Bronchus fibroblast of lung (primary cell): ENCODE data around the gene WDR20. TPM values are rescaled to one million over a fixed set of nuclear protein-coding genes. Genes with fewer than 3 reads are reported as not detected.

Source experiments
- total RNA-seq: library from RNA; depleted of rRNA; stranded (reverse); fragments of >200 nt; gene quantifications from 2 replicates; pipeline ENCODE4 v1.2.3, GENCODE V29; 2015

Gene WDR20
- 13.7 and 15.1 TPM in 2 replicates for total RNA-seq

DNA sequence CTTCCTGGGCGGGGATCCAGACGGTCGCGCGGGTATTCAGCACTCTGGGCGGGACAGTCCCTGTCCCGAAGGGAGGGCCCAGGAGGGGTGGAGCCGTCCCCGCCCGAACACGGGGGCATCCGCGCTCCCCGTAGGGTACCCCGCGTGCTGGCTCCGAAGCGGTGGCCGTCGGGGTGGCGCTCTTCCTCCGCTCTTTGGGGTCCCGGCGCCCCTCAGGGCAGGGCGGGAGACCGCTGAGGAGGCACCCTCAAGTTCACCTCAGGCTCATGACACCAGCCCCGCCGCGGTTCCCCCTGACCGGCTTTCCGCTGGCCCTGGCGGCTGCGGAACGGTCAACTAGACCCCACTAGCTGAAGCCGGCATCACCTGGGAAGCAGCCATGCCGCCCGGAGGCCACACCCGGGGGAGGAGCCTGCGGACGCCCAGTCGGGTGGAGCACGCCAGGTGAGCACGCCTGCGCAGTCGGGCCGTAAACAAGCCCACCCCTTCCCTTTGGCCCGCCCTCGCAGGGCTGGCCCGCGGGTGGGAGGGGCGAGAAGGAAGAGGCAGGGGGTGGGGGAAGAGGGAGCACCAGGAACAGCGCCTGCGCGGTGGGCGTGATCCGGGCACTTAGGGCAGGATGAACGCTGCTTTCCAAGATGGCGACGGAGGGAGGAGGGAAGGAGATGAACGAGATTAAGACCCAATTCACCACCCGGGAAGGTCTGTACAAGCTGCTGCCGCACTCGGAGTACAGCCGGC, at the start of gene WDR20:
TSS of gene WDR20 (plus strand) at position 612 of the 741 bp plus-strand sequence. CDS start at position 639, 27 bp downstream.

Other genes starting within 250 kb of the WDR20 start
- gene DYNC1H1, start 175.3 kb upstream of the WDR20 start, total RNA-seq = 229 and 250 TPM in 2 replicates
- gene HSP90AA1, start 52.9 kb upstream of the WDR20 start, total RNA-seq = 497 and 561 TPM in 2 replicates
- 12.8 and 23.7 TPM in 2 replicates for gene MOK, start 165.3 kb downstream of the WDR20 start, total RNA-seq
- 9.2 and 9.7 TPM in 2 replicates for gene ZNF839, start 179.8 kb downstream of the WDR20 start, total RNA-seq
- 60.8 and 65.2 TPM in 2 replicates for gene CINP, start 223.0 kb downstream of the WDR20 start, total RNA-seq
- 5.6 and 8.1 TPM in 2 replicates for gene TECPR2, start 223.0 kb downstream of the WDR20 start, total RNA-seq